Measurements from ENCODE around the gene THAP6.

DNA sequence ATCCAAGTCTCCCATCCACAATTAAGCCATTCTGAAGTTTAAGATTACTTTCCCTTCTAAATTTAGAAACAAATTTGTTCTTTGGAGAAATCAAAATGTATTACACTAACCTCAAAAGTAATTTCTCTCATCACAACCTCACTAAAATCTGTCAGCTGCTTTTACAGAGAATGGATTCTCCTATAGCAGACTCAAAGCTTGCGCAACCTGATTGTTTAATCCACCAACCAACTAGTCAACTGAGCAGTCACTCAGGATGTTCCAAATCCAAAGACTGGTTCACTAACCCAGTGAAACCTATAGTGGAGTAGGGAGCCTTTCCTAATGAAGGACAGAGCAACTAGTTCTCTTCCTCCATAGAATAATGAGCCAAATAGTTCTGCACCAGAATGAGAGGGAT is 44.4 kb upstream of the THAP6 start:
- TF ChIP-seq, protein P1, sequence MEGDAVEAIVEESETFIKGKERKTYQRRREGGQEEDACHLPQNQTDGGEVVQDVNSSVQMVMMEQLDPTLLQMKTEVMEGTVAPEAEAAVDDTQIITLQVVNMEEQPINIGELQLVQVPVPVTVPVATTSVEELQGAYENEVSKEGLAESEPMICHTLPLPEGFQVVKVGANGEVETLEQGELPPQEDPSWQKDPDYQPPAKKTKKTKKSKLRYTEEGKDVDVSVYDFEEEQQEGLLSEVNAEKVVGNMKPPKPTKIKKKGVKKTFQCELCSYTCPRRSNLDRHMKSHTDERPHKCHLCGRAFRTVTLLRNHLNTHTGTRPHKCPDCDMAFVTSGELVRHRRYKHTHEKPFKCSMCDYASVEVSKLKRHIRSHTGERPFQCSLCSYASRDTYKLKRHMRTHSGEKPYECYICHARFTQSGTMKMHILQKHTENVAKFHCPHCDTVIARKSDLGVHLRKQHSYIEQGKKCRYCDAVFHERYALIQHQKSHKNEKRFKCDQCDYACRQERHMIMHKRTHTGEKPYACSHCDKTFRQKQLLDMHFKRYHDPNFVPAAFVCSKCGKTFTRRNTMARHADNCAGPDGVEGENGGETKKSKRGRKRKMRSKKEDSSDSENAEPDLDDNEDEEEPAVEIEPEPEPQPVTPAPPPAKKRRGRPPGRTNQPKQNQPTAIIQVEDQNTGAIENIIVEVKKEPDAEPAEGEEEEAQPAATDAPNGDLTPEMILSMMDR (IDR thresholded peaks at IDR 0.05; ENCODE audit: poor library complexity): no peak
- TF ChIP-seq EZH2 (IDR thresholded peaks at IDR 0.05; ENCODE audit: borderline replicate concordance): no peak

Data from hepatocyte (in vitro differentiated cells).